Left ventricle myocardium superior (tissue), 1 donor: ENCODE data around the gene PTPRF. TPM values are rescaled to one million over a fixed set of nuclear protein-coding genes. Genes with fewer than 3 reads are reported as not detected.
A peak's percentile ranks its signal among the peaks of the same experiment; 100 is the strongest.

Experiments
- ATAC-seq: fragments of 200-7000 bp; cut with Tn5 transposase; one replicate; pipeline ENCODE4 v1.9.1; 2020; ENCODE audit warnings: mild to moderate bottlenecking, moderate library complexity
- DNase-seq: peaks from one replicate; pipeline ENCODE4 v3.0.0-alpha.2; 2020
- intact Hi-C: fragments of 100-400 bp; cut with micrococcal nuclease; formaldehyde crosslinking; loops from one replicate; pipeline ENCODE4 v1.11.0; 2022
- total RNA-seq: library from RNA; stranded (reverse); fragmentation: NEBNext Ultra II Directional; extraction: Animal tissue kit (Norgen Biotek cat#: 25700); gene quantifications from one replicate; pipeline ENCODE4 v1.2.1, GENCODE V29; 2021
- donor health status: DM: no; HTN: yes; CAD: no; lungs with severe emphysema.

PTPRF gene
- total RNA-seq, 1 donor from 2014 or later = 7.0 TPM

GRCh38 chr1:43511394-43511793 lies 19.3 kb upstream of the PTPRF start:
- DNase-seq (no peak), ATAC-seq (no peak)
- intact Hi-C loops = no loop called here

- no peak for ATAC-seq
- no peak for DNase-seq
Measured at GRCh38 chr1:43512133-43512532, 18.6 kb upstream of the PTPRF start.

GRCh38 chr1:43512681-43513080 lies 18.0 kb upstream of the PTPRF start:
- ATAC-seq (no peak), DNase-seq (no peak)
- intact Hi-C loops = no loop called here

More at GRCh38 chr1:43512133-43512532, 18.6 kb upstream of the PTPRF start:
- intact Hi-C loops = no loop called here

GRCh38 chr1:43513471-43514173 lies 17.1 kb upstream of the PTPRF start:
- DNase-seq = no peak
- no peak for ATAC-seq
- intact Hi-C loops = no loop called here

GRCh38 chr1:43518935-43519686 lies 11.6 kb upstream of the PTPRF start:
- no peak for DNase-seq
- intact Hi-C loops = no loop called here
- no peak for ATAC-seq

- intact Hi-C loops = no loop called here
- DNase-seq (no peak), ATAC-seq (no peak)
Measured at GRCh38 chr1:43520100-43520778, 10.4 kb upstream of the PTPRF start.

- DNase-seq (no peak), ATAC-seq (no peak)
- intact Hi-C loops = no loop called here
Measured at GRCh38 chr1:43521078-43521477, 9.6 kb upstream of the PTPRF start.

GRCh38 chr1:43521756-43522155 lies 8.9 kb upstream of the PTPRF start:
- no peak for ATAC-seq
- DNase-seq = no peak
- intact Hi-C loops = no loop called here

GRCh38 chr1:43522431-43522775 lies 8.3 kb upstream of the PTPRF start:
- intact Hi-C loops = no loop called here
- DNase-seq = no peak
- ATAC-seq = no peak

GRCh38 chr1:43522776-43523480 lies 7.8 kb upstream of the PTPRF start:
- intact Hi-C loops = no loop called here
- ATAC-seq = no peak
- no peak for DNase-seq

GRCh38 chr1:43524804-43525203 lies 5.9 kb upstream of the PTPRF start:
- DNase-seq = no peak
- no peak for ATAC-seq
- intact Hi-C loops = no loop called here

GRCh38 chr1:43526002-43526401 lies 4.7 kb upstream of the PTPRF start:
- ATAC-seq = no peak
- intact Hi-C loops = no loop called here
- DNase-seq = no peak

- intact Hi-C loops = no loop called here
- ATAC-seq = peak; percentile 54
Measured at GRCh38 chr1:43527111-43527878, 3.4 kb upstream of the PTPRF start.

GRCh38 chr1:43529206-43529731 lies 1.4 kb upstream of the PTPRF start:
- intact Hi-C loops = no loop called here
- peak; percentile 90 for DNase-seq
- ATAC-seq = peak; percentile 78

More at GRCh38 chr1:43527111-43527878, 3.4 kb upstream of the PTPRF start:
- DNase-seq = peak; percentile 48

GRCh38 chr1:43531107-43531905 lies 623 bp downstream of the PTPRF start:
- ATAC-seq (peak; percentile 9), DNase-seq (peak; percentile 51)
- intact Hi-C loops = no loop called here

GRCh38 chr1:43531906-43532584 lies 1.4 kb downstream of the PTPRF start:
- ATAC-seq (no peak), DNase-seq (no peak)
- intact Hi-C loops = no loop called here

- DNase-seq (no peak), ATAC-seq (no peak)
- intact Hi-C loops = no loop called here
Measured at GRCh38 chr1:43532716-43533115, 2.0 kb downstream of the PTPRF start.
